ENCODE results near the gene CHST11.

DNA sequence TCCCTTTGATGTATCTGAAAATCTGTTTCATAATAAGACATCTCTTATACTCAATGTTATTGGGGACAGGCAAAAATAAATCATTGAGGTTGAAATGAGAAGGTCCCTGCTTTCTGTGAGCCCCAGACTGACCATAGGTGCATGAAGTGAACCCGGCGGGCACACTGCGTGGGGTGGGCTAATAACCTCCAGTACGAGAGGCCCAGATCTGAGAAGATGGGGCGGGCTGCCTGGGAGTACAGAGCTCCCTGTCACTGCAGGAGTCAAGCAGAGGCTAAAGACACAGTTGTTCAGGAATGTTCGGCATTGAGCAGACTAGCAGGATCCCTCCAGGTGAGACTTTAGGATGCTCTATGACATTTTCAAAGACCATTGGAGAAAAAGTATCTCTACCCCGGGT, 244.6 kb downstream of the CHST11 start:
- TF ChIP-seq, protein P1, sequence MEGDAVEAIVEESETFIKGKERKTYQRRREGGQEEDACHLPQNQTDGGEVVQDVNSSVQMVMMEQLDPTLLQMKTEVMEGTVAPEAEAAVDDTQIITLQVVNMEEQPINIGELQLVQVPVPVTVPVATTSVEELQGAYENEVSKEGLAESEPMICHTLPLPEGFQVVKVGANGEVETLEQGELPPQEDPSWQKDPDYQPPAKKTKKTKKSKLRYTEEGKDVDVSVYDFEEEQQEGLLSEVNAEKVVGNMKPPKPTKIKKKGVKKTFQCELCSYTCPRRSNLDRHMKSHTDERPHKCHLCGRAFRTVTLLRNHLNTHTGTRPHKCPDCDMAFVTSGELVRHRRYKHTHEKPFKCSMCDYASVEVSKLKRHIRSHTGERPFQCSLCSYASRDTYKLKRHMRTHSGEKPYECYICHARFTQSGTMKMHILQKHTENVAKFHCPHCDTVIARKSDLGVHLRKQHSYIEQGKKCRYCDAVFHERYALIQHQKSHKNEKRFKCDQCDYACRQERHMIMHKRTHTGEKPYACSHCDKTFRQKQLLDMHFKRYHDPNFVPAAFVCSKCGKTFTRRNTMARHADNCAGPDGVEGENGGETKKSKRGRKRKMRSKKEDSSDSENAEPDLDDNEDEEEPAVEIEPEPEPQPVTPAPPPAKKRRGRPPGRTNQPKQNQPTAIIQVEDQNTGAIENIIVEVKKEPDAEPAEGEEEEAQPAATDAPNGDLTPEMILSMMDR (IDR thresholded peaks at IDR 0.05; ENCODE audit: borderline replicate concordance, extremely low read depth, low read length, poor library complexity, severe bottlenecking): no peak
- TF ChIP-seq EZH2 (IDR thresholded peaks at IDR 0.05; ENCODE audit: borderline replicate concordance, low read depth, low read length, severe bottlenecking): no peak

Measured in DND-41 (cell line).